Mammary epithelial cell (primary cell): ENCODE results near the gene PLEKHJ1.

Experiments
- CTCF ChIP-seq, 2 donors: IDR thresholded peaks in 1 of 2; conservative IDR thresholded peaks in 1 of 2; 2 replicates each; pipeline ENCODE4 v1.5.1; 2011 to 2012; ENCODE audit warnings: inconsistent platforms in 2 of 2, low read length in 2 of 2, mild to moderate bottlenecking in 2 of 2, control low read depth in 1 of 2, low read depth in 1 of 2; ENCODE audit not compliant: insufficient read depth in 1 of 2; ENCODE audit errors: extremely low read depth in 1 of 2
- EZH2 ChIP-seq: IDR thresholded peaks from 2 replicates; pipeline ENCODE4 v1.6.1; 2012; ENCODE audit warnings: low read length, inconsistent platforms, borderline replicate concordance

DNA sequence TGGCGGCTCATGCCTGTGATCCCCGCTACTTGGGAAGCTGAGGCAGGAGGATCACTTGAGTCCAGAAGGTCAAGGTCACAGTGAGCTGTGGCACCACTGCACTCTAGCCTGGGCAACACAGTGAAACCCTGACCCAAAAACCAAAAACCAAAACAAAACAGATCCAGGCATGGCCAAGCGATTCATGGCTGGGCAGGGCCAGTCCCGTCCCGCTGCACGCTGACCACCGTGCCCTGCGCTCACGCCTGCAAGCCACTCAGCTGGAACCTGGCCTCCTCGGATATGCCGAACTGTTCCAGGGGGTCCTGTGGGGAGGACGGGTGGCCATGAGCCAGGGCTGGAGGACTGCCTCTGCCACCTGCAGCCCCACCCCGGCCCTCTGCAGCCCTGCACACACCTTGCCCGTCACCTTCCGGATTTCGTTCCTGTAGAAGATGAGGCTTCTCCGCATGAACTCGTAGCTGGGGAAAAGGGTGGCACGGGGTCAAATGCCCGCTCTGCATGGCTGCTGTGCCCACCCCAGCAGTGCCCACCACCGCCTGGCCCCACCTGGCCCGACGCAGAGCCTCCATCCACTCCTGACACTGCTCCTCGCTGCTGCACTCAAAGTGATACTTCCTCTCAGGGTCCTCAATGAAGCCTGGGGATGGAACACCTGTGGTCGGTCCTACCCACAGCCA lies 2.4 kb downstream of the PLEKHJ1 start:
- TF ChIP-seq CTCF (conservative IDR thresholded peaks at IDR 0.05 in 1 of 2, IDR thresholded peaks at IDR 0.05 in 1 of 2; ENCODE audit: extremely low read depth in 1 of 2, insufficient read depth in 1 of 2, low read depth in 1 of 2, low read length in 2 of 2) (no peak), EZH2 (no peak)
